PC-3 (cell line): ENCODE results near the gene CAPN10.

Experiments used
- CTCF ChIP-seq: fragments of 300-600 bp; sonication (generic); conservative IDR thresholded peaks from 2 replicates; pipeline ENCODE4 v1.5.1; 2017; ENCODE audit warnings: antibody characterized with exemption, low read depth, mild to moderate bottlenecking, low read length
- EZH2 ChIP-seq: fragments of 300-600 bp; sonication (generic); IDR thresholded peaks from one replicate; pipeline ENCODE4 v1.6.1; 2017; ENCODE audit warnings: antibody characterized with exemption, mild to moderate bottlenecking, low read length; ENCODE audit not compliant: unreplicated experiment
- EZH2phosphoT487 ChIP-seq: fragments of 300-600 bp; sonication (generic); IDR thresholded peaks from 2 replicates; pipeline ENCODE4 v1.6.1; 2018; ENCODE audit warnings: mild to moderate bottlenecking, antibody characterized with exemption, low read length, borderline replicate concordance

GRCh38 chr2:240637116-240637900 is 50.8 kb downstream of the CAPN10 start:
- TF ChIP-seq CTCF (no peak), EZH2 (no peak), EZH2phosphoT487 (no peak)
